GM23248 (cell line): ENCODE measurements around the gene TGM6. TPM values are rescaled to one million over a fixed set of nuclear protein-coding genes. Genes with fewer than 3 reads are reported as not detected.
A peak's percentile ranks its signal among the peaks of the same experiment; 100 is the strongest.

Source experiments
- DNase-seq: peaks from one replicate; pipeline ENCODE4 v3.0.0-alpha.2; 2015
- H2AFZ ChIP-seq: fragments of 200-600 bp; sonication (generic); 2 replicates; pipeline ENCODE4 v1.6.1; 2016; ENCODE audit warnings: antibody characterized with exemption
- H3F3A ChIP-seq: fragments of 200-600 bp; sonication (generic); 2 replicates; pipeline ENCODE4 v1.6.1; 2016; ENCODE audit warnings: mild to moderate bottlenecking, antibody characterized with exemption, mixed run types; ENCODE audit not compliant: insufficient read depth
- H3K27ac ChIP-seq: fragments of 200-600 bp; sonication (generic); 2 replicates; pipeline ENCODE4 v1.5.1; 2016; ENCODE audit warnings: mild to moderate bottlenecking
- H3K27me3 ChIP-seq: fragments of 200-600 bp; sonication (generic); replicated peaks from 2 replicates; pipeline ENCODE4 v1.6.1; 2016; ENCODE audit warnings: mild to moderate bottlenecking; ENCODE audit not compliant: insufficient read depth
- H3K36me3 ChIP-seq: fragments of 200-600 bp; sonication (generic); 2 replicates; pipeline ENCODE4 v1.6.1; 2016; ENCODE audit warnings: low read depth, mild to moderate bottlenecking
- H3K4me1 ChIP-seq: fragments of 200-600 bp; sonication (generic); 2 replicates; pipeline ENCODE4 v1.6.1; 2016; ENCODE audit warnings: mild to moderate bottlenecking; ENCODE audit not compliant: insufficient read depth
- H3K4me2 ChIP-seq: fragments of 200-600 bp; sonication (generic); one replicate; pipeline ENCODE4 v1.6.1; 2016; ENCODE audit warnings: mild to moderate bottlenecking; ENCODE audit not compliant: unreplicated experiment
- H3K4me3 ChIP-seq: fragments of 200-600 bp; sonication (generic); 2 replicates; pipeline ENCODE4 v1.5.1; 2016; ENCODE audit warnings: mild to moderate bottlenecking
- H3K79me2 ChIP-seq: fragments of 200-600 bp; sonication (generic); 2 replicates; pipeline ENCODE4 v1.6.1; 2016; ENCODE audit warnings: mild to moderate bottlenecking; ENCODE audit not compliant: insufficient read depth
- H3K9ac ChIP-seq: fragments of 200-600 bp; sonication (generic); 2 replicates; pipeline ENCODE4 v1.6.1; 2016; ENCODE audit warnings: mild to moderate bottlenecking
- H3K9me2 ChIP-seq: fragments of 200-600 bp; sonication (generic); 2 replicates; pipeline ENCODE4 v1.6.1; 2016; ENCODE audit warnings: mixed run types, mild to moderate bottlenecking, moderate library complexity; ENCODE audit not compliant: insufficient read depth
- H3K9me3 ChIP-seq: fragments of 200-600 bp; sonication (generic); one replicate; pipeline ENCODE4 v1.6.1; 2017; ENCODE audit warnings: low read depth
- H4K20me1 ChIP-seq: fragments of 200-600 bp; sonication (generic); 2 replicates; pipeline ENCODE4 v1.6.0; 2016; ENCODE audit not compliant: insufficient read depth
- EZH2 ChIP-seq: fragments of 200-600 bp; sonication (generic); IDR thresholded peaks from 2 replicates; pipeline ENCODE4 v1.6.1; 2018; ENCODE audit warnings: antibody characterized with exemption, mild to moderate bottlenecking; ENCODE audit not compliant: insufficient read depth, poor library complexity, severe bottlenecking
- EZH2phosphoT487 ChIP-seq: fragments of 200-600 bp; sonication (generic); IDR thresholded peaks from 2 replicates; pipeline ENCODE4 v1.6.1; 2018; ENCODE audit warnings: antibody characterized with exemption, moderate library complexity, mild to moderate bottlenecking, low read depth; ENCODE audit not compliant: insufficient read depth
- WGBS, 2 experiments: methylation state at CpG; one replicate each; pipeline ENCODE4 v1.1.6; 2015 to 2017; ENCODE audit warnings: low lambda C conversion rate in 2 of 2, low coverage in 1 of 2; ENCODE audit errors: missing lambda C conversion rate in 2 of 2; 5-methylcytosine and 5-hydroxymethylcytosine counted together
- in situ Hi-C: fragments of 300-500 bp; cut with MboI; formaldehyde crosslinking; loops from 2 replicates; pipeline ENCODE4 v1.15.0; 2020
- polyA plus RNA-seq: library from polyadenylated mRNA; unstranded; fragments of >200 nt; fragmentation: Nextera tagmentation; extraction: Ambion mirVana; gene quantifications from 2 replicates; pipeline ENCODE4 v1.2.1, GENCODE V29; 2016
- total RNA-seq: library from RNA; depleted of rRNA; stranded (reverse); fragments of >200 nt; shearing (Covaris generic); gene quantifications from 2 replicates; pipeline ENCODE4 v1.2.3, GENCODE V29; 2014

TGM6 gene
- total and polyA plus RNA-seq, 2 experiments from 2014 or later: not detected

DNA sequence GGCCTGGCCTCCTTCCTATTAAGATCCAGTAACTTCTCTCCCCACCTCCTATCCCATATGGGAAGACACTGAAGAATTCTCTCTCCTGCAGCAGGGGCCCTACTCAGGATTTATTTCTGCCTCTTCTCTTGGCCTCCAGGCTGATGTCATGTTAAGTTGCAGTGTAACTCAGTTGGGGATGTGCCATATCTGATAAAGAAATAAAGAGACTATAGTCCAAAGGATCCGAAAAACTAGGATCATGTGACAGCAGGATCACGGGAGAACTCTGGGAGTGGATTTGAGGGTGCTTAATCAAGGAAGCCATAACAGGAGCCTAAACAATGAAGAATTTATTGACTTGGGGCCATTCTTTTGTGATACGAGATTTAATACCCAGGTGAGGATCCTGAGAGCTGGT, 38.5 kb upstream of the TGM6 start:
- Histone ChIP-seq H3K27me3 (no peaks in the 10 kb centered on the region), H3K36me3 (no peaks in the 10 kb centered on the region), H3K9ac (no peak overlapping the region), H3K27ac (no peak overlapping the region), H4K20me1 (no peaks in the 10 kb centered on the region), H3K9me3 (no peaks in the 10 kb centered on the region), H3K4me1 (no peaks in the 10 kb centered on the region), H3K4me3 (no peak overlapping the region), H3F3A (no peaks in the 10 kb centered on the region), H2AFZ (no peak overlapping the region), H3K4me2 (no peak overlapping the region), H3K79me2 (no peaks in the 10 kb centered on the region), H3K9me2 (no peaks in the 10 kb centered on the region)
- in situ Hi-C loops: no loop called here
- 61 to 63% methylated on average over 3 of the region's 3 CpGs for WGBS, 2 experiments
- no peak for DNase-seq
- no peak for TF ChIP-seq EZH2phosphoT487
- TF ChIP-seq EZH2: no peak

DNA sequence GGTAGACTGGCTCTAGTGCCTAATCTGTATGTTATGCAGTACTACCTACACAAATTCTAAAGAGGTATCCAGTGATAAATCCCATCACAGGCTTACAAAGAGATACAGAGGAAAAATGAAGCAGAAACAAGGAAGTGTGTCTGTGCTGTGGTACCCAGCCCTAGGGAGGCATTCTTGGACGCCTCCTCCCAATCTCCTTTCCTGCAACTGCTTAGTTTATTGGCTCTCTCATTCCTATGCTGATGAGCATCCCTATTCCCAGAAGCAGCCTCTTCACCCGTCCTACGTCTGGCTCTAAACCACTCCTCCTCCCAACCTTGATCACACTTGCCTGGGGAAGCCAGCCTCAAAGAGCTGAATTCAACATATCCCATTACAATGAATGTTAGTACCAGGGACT, 34.5 kb upstream of the TGM6 start:
- Histone ChIP-seq H3K4me3 (no peak overlapping the region), H3K4me1 (peaks cover 6% of the 10 kb centered on the region; the same call in 1 of the 2 replicates), H3K27me3 (no peaks in the 10 kb centered on the region), H3K27ac (no peak overlapping the region), H3F3A (no peaks in the 10 kb centered on the region), H3K4me2 (no peak overlapping the region), H3K9me3 (no peaks in the 10 kb centered on the region), H3K36me3 (no peaks in the 10 kb centered on the region), H2AFZ (no peak overlapping the region), H3K79me2 (no peaks in the 10 kb centered on the region), H3K9ac (no peak overlapping the region), H4K20me1 (no peaks in the 10 kb centered on the region), H3K9me2 (no peaks in the 10 kb centered on the region)
- WGBS, 2 experiments: 54 to 59% methylated on average over 3 of the region's 3 CpGs
- in situ Hi-C loops: no loop called here
- DNase-seq: no peak
- no peak for TF ChIP-seq EZH2
- TF ChIP-seq EZH2phosphoT487: no peak

DNA sequence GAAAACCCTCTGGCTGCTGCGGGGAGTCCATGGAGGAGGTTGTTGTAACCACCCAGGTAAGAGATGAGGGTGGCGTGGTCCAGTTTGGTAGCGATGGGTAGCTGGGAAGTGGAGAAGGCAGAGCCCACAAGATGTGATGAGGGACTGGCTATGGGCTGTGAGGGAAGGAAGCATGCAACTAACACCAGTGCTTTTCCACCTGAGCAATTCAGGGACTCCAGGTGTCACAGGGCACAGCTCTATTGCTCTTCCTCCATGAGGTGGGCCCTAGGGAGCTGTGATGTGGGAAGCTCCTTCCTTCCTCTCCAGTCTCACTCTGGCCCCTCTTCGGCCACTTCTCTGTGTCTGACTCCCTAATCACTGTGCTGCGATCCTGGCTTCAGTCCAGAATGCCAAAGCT, 32.4 kb upstream of the TGM6 start:
- Histone ChIP-seq H3K9me3 (no peaks in the 10 kb centered on the region), H4K20me1 (no peaks in the 10 kb centered on the region), H3K36me3 (no peaks in the 10 kb centered on the region), H3F3A (no peaks in the 10 kb centered on the region), H3K27me3 (no peaks in the 10 kb centered on the region), H3K9me2 (no peaks in the 10 kb centered on the region), H3K4me3 (no peak overlapping the region), H3K9ac (no peak overlapping the region), H2AFZ (no peak overlapping the region), H3K79me2 (no peaks in the 10 kb centered on the region), H3K4me2 (no peak overlapping the region), H3K4me1 (peaks cover 6% of the 10 kb centered on the region; the same call in 1 of the 2 replicates), H3K27ac (no peak overlapping the region)
- no peak for DNase-seq
- WGBS, 2 experiments: 70 to 71% methylated on average over 5 of the region's 5 CpGs
- TF ChIP-seq EZH2: no peak
- TF ChIP-seq EZH2phosphoT487: no peak
- in situ Hi-C loops: no loop called here

DNA sequence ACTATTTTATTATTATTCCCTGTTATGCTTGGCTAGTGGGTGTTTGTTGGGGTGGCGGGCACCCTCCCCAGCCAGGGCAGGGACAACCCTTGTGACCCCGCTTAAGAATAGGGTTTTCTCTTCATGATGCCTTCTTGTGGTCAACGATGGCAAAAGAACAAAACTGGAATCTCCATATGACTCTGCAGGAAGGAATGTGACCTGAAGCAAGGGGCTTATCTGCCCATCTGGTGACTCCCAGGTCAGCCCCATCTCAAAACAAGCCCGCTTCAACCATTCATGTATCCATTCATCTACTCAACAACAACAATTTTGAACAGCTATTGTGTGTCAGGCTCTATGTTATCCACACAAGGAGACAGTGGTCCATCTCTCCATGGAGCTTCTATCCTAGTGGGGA, 30.9 kb upstream of the TGM6 start:
- Histone ChIP-seq H3K36me3 (no peaks in the 10 kb centered on the region), H2AFZ (no peak overlapping the region), H3K27ac (no peak overlapping the region), H3K4me2 (no peak overlapping the region), H3K27me3 (no peaks in the 10 kb centered on the region), H3K9me3 (no peaks in the 10 kb centered on the region), H3K79me2 (no peaks in the 10 kb centered on the region), H3F3A (no peaks in the 10 kb centered on the region), H3K9me2 (no peaks in the 10 kb centered on the region), H4K20me1 (no peaks in the 10 kb centered on the region), H3K4me3 (no peak overlapping the region), H3K4me1 (peaks cover 6% of the 10 kb centered on the region; the same call in 1 of the 2 replicates), H3K9ac (no peak overlapping the region)
- TF ChIP-seq EZH2 (no peak), EZH2phosphoT487 (no peak)
- in situ Hi-C loops: no loop called here
- WGBS, 2 experiments: 41 to 43% methylated on average over 4 of the region's 4 CpGs
- DNase-seq: peak; percentile 37

DNA sequence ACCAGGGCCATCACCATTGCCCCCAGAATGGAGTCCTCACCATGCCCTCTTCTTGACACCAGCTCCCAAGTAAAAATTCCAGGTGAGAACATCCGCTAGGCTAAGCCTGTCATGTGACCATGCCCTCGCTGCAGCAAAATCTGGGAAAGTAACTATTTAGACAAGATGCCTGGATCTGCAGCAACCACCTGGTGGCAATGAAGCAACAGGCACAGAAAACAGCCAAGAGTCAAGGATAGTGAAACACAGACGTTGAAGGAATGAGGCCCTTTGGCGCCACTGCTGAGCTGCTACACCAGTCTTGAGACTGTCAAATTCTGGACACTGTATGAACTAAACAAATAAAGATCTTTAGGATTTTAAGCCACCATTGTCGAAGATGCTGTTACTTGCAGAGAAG, 30.1 kb upstream of the TGM6 start:
- Histone ChIP-seq H3K9me2 (no peaks in the 10 kb centered on the region), H3K27me3 (no peaks in the 10 kb centered on the region), H3K4me1 (peaks cover 6% of the 10 kb centered on the region; the same call in 1 of the 2 replicates), H3K27ac (no peak overlapping the region), H3K9ac (no peak overlapping the region), H3K79me2 (no peaks in the 10 kb centered on the region), H3K4me3 (no peak overlapping the region), H4K20me1 (no peaks in the 10 kb centered on the region), H2AFZ (no peak overlapping the region), H3F3A (no peaks in the 10 kb centered on the region), H3K4me2 (no peak overlapping the region), H3K36me3 (no peaks in the 10 kb centered on the region), H3K9me3 (no peaks in the 10 kb centered on the region)
- TF ChIP-seq EZH2 (no peak), EZH2phosphoT487 (no peak)
- WGBS, 2 experiments: 60 to 65% methylated on average over 5 of the region's 5 CpGs
- in situ Hi-C loops: no loop called here
- DNase-seq: no peak
